ENCODE measurements around the gene ZC3H18. TPM values are rescaled to one million over a fixed set of nuclear protein-coding genes. Genes with fewer than 3 reads are reported as not detected.

Gene ZC3H18
- total RNA-seq, 4 donors from 2014 or later, result 19.7 to 52.2 (median 28.1) TPM

DNA sequence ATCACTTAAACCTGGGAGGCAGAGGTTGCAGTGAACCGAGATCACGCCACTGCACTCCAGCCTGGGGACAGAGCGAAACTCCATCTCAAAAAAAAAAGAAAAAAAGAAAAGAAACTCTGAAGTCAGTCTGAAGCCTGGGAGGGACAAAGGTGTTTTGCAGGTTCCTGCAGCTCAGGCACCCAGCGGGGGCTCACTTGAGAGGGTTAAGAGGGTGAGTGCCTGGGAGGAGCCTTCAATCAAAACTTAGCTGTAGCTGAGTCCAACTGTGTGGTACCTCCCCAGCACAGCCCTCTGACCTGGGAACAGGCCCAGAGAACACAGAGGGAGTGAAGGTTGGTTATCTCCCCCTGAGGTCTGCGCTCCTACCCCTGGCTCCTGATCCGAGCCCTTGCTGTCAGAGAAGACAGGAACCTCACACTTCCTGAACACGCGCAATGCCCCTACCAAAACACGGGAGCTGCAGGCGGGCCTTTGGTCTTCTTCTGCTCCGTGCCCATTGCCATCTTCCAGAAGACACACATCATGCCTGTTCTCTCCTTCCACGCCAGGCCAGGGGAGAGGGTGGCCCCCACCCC lies 20.4 kb upstream of the ZC3H18 start:
- Histone ChIP-seq H3K4me3 (no peak overlapping the region), H3K27ac (no peak overlapping the region), H3K9me3 (peaks cover 0 to 3% (median 0%) of the 10 kb centered on the region in 4 donors), H3K4me1 (peaks cover 0 to 11% (median 2%) of the 10 kb centered on the region in 4 donors), H3K27me3 (peaks cover 0 to 37% of the 10 kb centered on the region in 2 donors), H3K36me3 (no peaks in the 10 kb centered on the region)
- TF ChIP-seq, protein P1, sequence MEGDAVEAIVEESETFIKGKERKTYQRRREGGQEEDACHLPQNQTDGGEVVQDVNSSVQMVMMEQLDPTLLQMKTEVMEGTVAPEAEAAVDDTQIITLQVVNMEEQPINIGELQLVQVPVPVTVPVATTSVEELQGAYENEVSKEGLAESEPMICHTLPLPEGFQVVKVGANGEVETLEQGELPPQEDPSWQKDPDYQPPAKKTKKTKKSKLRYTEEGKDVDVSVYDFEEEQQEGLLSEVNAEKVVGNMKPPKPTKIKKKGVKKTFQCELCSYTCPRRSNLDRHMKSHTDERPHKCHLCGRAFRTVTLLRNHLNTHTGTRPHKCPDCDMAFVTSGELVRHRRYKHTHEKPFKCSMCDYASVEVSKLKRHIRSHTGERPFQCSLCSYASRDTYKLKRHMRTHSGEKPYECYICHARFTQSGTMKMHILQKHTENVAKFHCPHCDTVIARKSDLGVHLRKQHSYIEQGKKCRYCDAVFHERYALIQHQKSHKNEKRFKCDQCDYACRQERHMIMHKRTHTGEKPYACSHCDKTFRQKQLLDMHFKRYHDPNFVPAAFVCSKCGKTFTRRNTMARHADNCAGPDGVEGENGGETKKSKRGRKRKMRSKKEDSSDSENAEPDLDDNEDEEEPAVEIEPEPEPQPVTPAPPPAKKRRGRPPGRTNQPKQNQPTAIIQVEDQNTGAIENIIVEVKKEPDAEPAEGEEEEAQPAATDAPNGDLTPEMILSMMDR (IDR thresholded peaks at IDR 0.05), result no peak
- TF ChIP-seq POLR2A (IDR thresholded peaks at IDR 0.05), result no peak
- no peak for TF ChIP-seq EP300 (IDR thresholded peaks at IDR 0.05)
- WGBS, 2 donors, result 65 to 68% methylated on average over 8 to 12 of the region's 12 CpGs
- DNase-seq (ENCODE audit: low spot score in 2 of 2), result no peak

DNA sequence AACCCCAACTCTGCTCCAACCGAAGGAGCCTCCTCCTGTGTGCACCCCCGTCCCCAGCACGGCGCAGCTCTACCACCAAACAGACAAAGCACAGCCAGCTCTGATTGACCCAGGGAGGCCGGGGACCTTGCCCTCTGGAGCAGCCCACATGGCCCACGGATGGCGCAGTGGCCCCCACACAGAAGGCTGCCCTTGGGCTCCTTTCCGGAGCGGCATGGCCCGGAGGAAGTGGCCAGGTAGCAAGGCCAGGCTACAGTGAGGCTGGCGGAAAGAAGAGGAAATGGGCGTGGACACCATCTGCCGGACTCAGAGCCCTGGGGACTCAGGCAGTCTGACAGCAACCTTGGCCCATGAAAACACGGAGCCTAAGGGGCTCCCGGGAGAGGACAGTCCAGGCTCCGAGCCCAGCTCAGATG lies 19.9 kb upstream of the ZC3H18 start:
- H3K36me3 ChIP-seq, result no peaks in the 10 kb centered on the region
- H3K4me3 ChIP-seq, result no peak overlapping the region
- no peak for DNase-seq (ENCODE audit: low spot score in 2 of 2)
- TF ChIP-seq, protein P1 (IDR thresholded peaks at IDR 0.05), result no peak
- TF ChIP-seq EP300 (IDR thresholded peaks at IDR 0.05) (no peak), POLR2A (IDR thresholded peaks at IDR 0.05) (no peak)
- WGBS, 2 donors, result 25 to 32% methylated on average over 9 to 16 of the region's 16 CpGs
- no peaks in the 10 kb centered on the region for H3K9me3 ChIP-seq
- peaks cover 0 to 11% (median 2%) of the 10 kb centered on the region in 4 donors for H3K4me1 ChIP-seq
- H3K27ac ChIP-seq, result no peak overlapping the region
- H3K27me3 ChIP-seq, result peaks cover 0 to 42% of the 10 kb centered on the region in 2 donors

DNA sequence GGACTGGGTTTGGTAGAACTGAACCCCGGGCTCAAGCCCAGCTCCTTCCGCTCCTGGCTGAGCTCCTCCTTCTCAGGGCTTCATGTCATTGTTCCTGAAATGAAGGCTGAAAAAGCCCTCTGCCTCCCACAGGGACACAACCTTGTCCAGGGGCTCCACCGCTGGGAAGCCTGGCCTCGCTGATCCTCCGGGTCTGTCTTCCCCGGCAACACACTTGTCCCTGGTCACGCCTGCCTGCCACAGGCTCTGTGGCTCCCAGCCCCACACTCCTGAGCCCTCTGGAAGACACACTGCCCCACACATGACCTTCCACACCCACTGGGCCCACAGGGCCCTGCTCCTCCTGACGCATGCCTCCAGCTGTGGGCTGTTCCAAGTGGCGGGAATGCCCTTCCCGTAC lies 18.0 kb upstream of the ZC3H18 start:
- H3K9me3 ChIP-seq, result peaks cover 0 to 9% (median 0%) of the 10 kb centered on the region in 4 donors
- 66 to 75% methylated on average over 9 to 10 of the region's 10 CpGs for WGBS, 2 donors
- no peak overlapping the region for H3K27ac ChIP-seq
- no peak for TF ChIP-seq POLR2A (IDR thresholded peaks at IDR 0.05)
- no peak for TF ChIP-seq EP300 (IDR thresholded peaks at IDR 0.05)
- no peak overlapping the region for H3K4me3 ChIP-seq
- H3K36me3 ChIP-seq, result no peaks in the 10 kb centered on the region
- peaks cover 0 to 53% of the 10 kb centered on the region in 2 donors for H3K27me3 ChIP-seq
- H3K4me1 ChIP-seq, result peaks cover 0 to 11% (median 2%) of the 10 kb centered on the region in 4 donors
- DNase-seq (ENCODE audit: low spot score in 2 of 2), result no peak

DNA sequence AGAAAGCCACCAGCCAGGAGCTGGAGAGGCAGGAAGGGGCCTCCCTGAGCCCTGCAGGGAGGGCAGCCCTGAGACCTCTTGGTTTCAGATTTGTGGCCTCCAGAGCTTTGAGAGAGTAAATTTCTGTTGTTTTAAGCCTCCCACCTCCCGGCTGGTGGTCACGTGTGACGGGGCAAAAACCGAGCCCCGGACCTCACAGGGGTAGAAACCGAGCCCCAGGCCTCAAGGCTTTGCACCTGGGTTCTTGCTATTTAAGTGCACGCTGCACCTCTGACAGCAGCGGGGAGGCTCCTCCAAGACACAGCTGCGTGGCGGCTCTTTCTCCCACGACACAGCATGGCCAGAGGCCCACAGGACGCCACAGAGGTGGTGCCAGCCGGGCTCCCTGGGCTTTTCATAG lies 17.4 kb upstream of the ZC3H18 start:
- H3K27ac ChIP-seq, result no peak overlapping the region
- WGBS, 2 donors, result 48 to 73% methylated on average over 6 to 13 of the region's 13 CpGs
- H3K9me3 ChIP-seq, result peaks cover 0 to 9% (median 0%) of the 10 kb centered on the region in 4 donors
- DNase-seq (ENCODE audit: low spot score in 2 of 2), result no peak
- no peak overlapping the region for H3K4me3 ChIP-seq
- peaks cover 0 to 60% of the 10 kb centered on the region in 2 donors for H3K27me3 ChIP-seq
- H3K36me3 ChIP-seq, result no peaks in the 10 kb centered on the region
- H3K4me1 ChIP-seq, result peaks cover 0 to 11% (median 2%) of the 10 kb centered on the region in 4 donors
- TF ChIP-seq EP300 (IDR thresholded peaks at IDR 0.05) (no peak), POLR2A (IDR thresholded peaks at IDR 0.05) (no peak)
- TF ChIP-seq, protein P1 (IDR thresholded peaks at IDR 0.05), result no peak

DNA sequence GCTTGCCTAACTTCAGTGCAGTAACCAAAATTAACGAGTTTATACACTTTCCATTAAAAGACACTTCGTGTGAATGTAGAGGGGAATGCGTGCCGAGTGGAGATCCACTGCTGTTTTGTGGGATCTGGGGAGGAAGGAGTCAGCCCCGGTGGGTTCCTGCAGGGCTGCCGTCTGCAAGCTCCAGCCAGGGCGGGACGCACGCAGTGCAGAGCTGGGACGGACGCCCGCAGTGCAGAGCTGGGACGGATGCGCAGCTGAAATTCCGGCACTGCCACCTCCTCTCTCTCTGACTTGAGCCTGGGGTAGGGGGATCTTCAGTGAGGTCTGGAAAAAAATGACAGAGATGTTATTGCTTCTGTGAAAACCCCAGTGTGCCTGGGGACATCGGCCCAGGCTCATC lies 16.5 kb upstream of the ZC3H18 start:
- no peaks in the 10 kb centered on the region for H3K36me3 ChIP-seq
- TF ChIP-seq, protein P1 (IDR thresholded peaks at IDR 0.05), result no peak
- TF ChIP-seq EP300 (IDR thresholded peaks at IDR 0.05), result no peak
- TF ChIP-seq POLR2A (IDR thresholded peaks at IDR 0.05), result no peak

More for the DNA sequence above, 16.5 kb upstream of the ZC3H18 start:
- Histone ChIP-seq H3K9me3 (peaks cover 0 to 9% (median 0%) of the 10 kb centered on the region in 4 donors), H3K4me1 (peaks cover 0 to 13% (median 2%) of the 10 kb centered on the region in 4 donors), H3K4me3 (no peak overlapping the region), H3K27ac (no peak overlapping the region), H3K27me3 (peaks cover 0 to 55% of the 10 kb centered on the region in 2 donors)
- WGBS, 2 donors, result 60 to 61% methylated on average over 16 of the region's 16 CpGs
- no peak for DNase-seq (ENCODE audit: low spot score in 2 of 2)
